GM19395 (cell line): Measurements from ENCODE around the gene CREB3.

Source experiments
- ATAC-seq: cut with Tn5 transposase; IDR thresholded peaks from one replicate; pipeline ENCODE4 v1.9.1; 2021; ENCODE audit warnings: mild to moderate bottlenecking, moderate library complexity; ENCODE audit not compliant: unreplicated experiment

Gene CREB3

GRCh38 chr9:35700942-35701341 is 31.5 kb upstream of the CREB3 start:
- ATAC-seq, result no peak

GRCh38 chr9:35702696-35703095 is 29.8 kb upstream of the CREB3 start:
- ATAC-seq, result no peak

GRCh38 chr9:35703906-35704672 is 28.4 kb upstream of the CREB3 start:
- ATAC-seq, result no peak

- ATAC-seq, result no peak
Observed at GRCh38 chr9:35705372-35705771, 27.1 kb upstream of the CREB3 start.

GRCh38 chr9:35705836-35706430 is 26.5 kb upstream of the CREB3 start:
- no peak for ATAC-seq

- ATAC-seq, result no peak
Observed at GRCh38 chr9:35706951-35707350, 25.5 kb upstream of the CREB3 start.

- ATAC-seq, result no peak
Observed at GRCh38 chr9:35708146-35708545, 24.3 kb upstream of the CREB3 start.

- no peak for ATAC-seq
Observed at GRCh38 chr9:35710818-35711500, 21.5 kb upstream of the CREB3 start.

- no peak for ATAC-seq
Observed at GRCh38 chr9:35711501-35712428, 20.7 kb upstream of the CREB3 start.

- ATAC-seq, result no peak
Observed at GRCh38 chr9:35712762-35713400, 19.6 kb upstream of the CREB3 start.

GRCh38 chr9:35713578-35713977 is 18.9 kb upstream of the CREB3 start:
- ATAC-seq, result no peak

- ATAC-seq, result no peak
Observed at GRCh38 chr9:35714123-35714522, 18.3 kb upstream of the CREB3 start.

GRCh38 chr9:35714579-35715252 is 17.8 kb upstream of the CREB3 start:
- no peak for ATAC-seq

GRCh38 chr9:35716230-35716629 is 16.2 kb upstream of the CREB3 start:
- ATAC-seq, result no peak

- no peak for ATAC-seq
Observed at GRCh38 chr9:35717132-35717870, 15.2 kb upstream of the CREB3 start.

GRCh38 chr9:35718721-35719511 is 13.6 kb upstream of the CREB3 start:
- ATAC-seq, result no peak

- no peak for ATAC-seq
Observed at GRCh38 chr9:35719546-35719945, 12.9 kb upstream of the CREB3 start.

GRCh38 chr9:35723426-35723825 is 9.0 kb upstream of the CREB3 start:
- no peak for ATAC-seq

GRCh38 chr9:35723908-35724307 is 8.6 kb upstream of the CREB3 start:
- ATAC-seq, result no peak
